GM21723 (cell line): Measurements from ENCODE around the gene TLK1.
"Not testable (repeated sequence)": the region's sequence is repeated elsewhere in the genome, so short reads cannot be mapped to it uniquely, and the experiment has no call there.

Source experiments
- ATAC-seq: cut with Tn5 transposase; IDR thresholded peaks from one replicate; pipeline ENCODE4 v1.9.1; 2021; ENCODE audit warnings: mild to moderate bottlenecking, moderate library complexity; ENCODE audit not compliant: unreplicated experiment

Gene TLK1

GRCh38 chr2:171086352-171087290 is 74.1 kb downstream of the TLK1 start:
- ATAC-seq: no peak

GRCh38 chr2:171084128-171084527 is 76.6 kb downstream of the TLK1 start:
- no peak for ATAC-seq

GRCh38 chr2:171083451-171083850 is 77.2 kb downstream of the TLK1 start:
- ATAC-seq: no peak

DNA sequence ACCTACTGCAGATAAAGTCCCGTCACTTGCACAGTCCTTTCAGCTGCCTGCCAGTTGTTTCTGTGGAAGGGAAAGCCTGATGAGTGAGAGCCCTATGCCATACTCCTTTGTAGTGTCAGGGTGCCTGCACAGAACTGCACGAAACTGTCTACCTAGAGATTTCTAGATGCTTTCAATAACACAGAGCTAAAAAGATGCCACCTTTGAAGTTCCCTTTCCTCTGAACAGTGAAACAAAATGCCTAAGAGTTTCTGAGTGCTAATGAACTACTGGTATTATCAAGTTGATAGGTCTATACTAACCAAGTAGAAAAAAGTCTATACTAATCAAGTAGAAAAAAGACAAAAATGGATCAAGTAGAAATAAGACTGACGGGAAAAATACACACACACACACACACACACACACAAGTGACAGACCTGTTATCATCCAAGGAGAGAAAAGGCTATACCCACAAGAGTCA is 79.0 kb downstream of the TLK1 start:
- ATAC-seq: no peak

GRCh38 chr2:171080607-171081006 is 80.1 kb downstream of the TLK1 start:
- no peak for ATAC-seq

GRCh38 chr2:171076422-171076821 is 84.3 kb downstream of the TLK1 start:
- ATAC-seq: not testable (repeated sequence)

DNA sequence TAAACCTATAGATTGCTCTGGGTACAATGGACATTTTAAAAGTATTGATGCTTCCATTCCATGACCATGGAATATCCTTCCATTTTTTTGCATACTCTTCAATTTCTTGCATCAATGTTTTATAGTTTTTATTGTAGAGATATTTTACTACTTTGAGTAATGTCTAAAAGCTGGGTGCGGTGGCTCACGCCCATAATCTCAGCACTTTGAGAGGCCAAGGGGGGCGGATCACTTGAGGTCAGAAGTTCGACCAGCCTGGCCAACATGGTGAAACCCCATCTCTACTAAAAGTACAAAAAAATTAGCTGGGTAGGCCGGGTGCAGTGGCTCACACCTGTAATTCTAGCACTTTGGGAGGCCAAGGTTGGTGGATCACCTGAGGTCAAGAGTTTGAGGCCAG is 88.5 kb downstream of the TLK1 start:
- no peak for ATAC-seq

DNA sequence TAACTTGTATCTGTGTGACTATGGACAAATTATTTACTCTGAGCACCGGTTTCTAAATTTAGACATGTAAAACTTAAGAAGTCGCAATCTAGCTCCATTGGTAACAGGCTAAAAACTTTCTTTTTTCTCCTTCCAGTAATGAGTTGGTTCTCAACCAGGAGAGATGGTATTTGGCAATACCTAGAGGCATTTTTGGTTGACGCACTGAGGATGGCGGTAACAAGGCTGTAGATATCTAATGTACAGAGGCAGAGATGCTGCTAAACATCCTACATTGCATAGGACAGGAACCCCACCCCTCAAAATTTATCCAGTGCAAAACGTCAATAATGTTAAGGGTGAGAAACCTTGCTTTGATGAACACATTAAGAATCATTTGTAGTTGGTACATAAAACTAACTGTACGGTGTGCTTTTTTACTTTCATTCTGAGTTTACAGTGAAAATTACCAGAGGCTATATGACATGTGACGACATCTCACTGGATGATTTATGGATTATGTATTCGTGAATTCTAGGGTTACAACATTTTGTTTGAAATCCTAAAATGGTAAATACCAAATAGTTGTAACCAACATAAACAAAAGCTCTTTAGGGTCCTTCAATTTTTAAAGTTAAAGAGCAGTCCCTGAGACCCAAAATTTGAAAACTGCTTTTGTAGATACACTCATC is 91.3 kb downstream of the TLK1 start:
- no peak for ATAC-seq

DNA sequence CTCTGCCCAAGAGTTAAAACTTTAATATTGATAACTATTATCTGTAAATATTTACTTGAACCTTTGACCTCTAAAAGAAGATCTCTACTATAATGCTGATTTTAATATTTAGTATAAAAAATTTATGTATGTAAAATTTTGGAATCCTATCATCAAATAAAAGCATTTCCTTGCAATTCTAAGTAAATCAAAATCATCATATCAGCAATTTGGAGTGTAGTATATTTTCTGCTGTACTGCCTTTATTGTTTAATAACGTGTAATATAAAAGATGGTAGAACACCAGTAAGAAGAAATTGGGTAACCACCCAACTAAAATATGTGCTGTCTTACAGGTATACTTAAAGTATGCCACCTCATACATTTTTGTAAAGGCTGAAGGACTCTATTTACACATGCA is 94.6 kb downstream of the TLK1 start:
- ATAC-seq: no peak

DNA sequence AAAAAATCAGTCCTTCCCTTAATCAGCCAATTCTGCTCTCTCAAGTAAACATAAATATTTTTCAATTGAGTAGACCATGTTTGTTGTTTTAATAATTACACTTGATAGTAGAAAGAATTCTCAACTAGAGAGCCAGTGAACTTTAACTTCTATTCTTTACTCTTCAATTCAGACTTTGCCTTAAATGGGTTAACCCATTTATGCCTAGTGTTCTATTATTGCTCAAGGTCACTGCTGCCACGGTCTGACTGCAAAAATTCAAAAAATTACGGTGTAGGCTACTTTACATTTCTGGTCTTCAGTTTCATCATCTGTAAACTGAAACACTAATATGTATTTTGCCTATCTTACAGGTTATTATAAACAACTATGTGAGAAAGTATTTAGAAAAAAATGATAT is 103.1 kb downstream of the TLK1 start:
- no peak for ATAC-seq

GRCh38 chr2:171056307-171056706 is 104.4 kb downstream of the TLK1 start:
- ATAC-seq: no peak

DNA sequence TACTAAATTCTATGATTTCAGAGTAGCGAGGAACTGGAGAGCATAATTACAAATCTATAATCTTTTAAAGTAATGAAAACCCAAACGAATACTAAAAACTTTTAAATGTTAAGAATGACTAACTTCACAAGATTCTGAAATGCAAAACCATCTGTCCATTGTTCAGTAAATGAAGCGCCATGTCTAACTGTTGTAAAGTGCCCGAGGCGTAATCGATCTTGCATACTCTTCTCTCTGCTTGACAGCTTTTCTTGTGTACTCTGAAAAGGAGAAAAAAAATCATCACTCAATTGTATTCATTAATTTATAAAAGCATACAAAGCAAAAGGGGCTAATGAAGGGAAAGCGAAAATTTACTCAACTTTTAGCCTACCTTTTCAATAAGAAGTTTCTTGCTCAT is 111.0 kb downstream of the TLK1 start:
- ATAC-seq: no peak

DNA sequence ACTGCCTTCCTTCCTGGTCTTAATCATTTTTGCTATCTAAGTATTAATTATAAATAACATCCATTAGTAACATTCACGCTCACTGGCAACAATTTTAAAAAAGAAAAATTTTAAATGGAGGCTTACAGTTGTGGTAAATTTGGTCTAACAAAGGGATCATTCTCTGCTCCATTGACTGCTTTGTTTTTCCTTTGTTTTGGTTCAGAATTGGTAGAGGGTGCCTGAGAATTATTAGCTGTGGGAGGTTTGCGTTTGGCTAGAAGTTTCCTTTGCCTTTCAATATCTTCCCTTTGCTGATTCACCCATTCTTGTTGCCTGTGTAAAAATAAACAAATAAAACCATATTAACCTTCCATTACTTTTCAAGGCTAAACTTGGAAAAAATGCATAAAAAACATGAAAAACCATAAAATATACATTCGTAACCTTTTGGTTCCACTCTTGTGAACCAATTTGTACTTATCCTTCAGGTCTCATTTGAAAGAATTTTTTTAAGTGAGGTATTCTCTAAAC is 114.6 kb downstream of the TLK1 start:
- no peak for ATAC-seq

DNA sequence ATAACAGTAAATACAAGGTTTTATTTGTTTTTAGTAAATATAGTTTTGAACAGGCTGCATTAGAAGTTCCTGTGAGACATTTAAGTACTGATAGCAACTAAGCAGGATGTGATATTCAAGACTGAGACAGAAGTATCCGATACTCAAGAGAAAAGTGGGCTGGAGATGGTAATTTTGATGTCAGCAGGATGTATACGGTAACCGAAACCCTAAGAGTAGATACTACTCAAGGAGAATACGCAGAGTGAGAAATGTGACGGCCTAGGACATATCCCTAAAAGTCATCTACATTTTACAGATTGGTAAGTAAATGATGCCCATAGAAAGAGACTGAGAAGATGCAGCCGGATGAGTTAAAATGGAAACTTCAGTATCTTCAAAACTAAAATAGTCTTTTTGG is 116.3 kb downstream of the TLK1 start:
- ATAC-seq: no peak

DNA sequence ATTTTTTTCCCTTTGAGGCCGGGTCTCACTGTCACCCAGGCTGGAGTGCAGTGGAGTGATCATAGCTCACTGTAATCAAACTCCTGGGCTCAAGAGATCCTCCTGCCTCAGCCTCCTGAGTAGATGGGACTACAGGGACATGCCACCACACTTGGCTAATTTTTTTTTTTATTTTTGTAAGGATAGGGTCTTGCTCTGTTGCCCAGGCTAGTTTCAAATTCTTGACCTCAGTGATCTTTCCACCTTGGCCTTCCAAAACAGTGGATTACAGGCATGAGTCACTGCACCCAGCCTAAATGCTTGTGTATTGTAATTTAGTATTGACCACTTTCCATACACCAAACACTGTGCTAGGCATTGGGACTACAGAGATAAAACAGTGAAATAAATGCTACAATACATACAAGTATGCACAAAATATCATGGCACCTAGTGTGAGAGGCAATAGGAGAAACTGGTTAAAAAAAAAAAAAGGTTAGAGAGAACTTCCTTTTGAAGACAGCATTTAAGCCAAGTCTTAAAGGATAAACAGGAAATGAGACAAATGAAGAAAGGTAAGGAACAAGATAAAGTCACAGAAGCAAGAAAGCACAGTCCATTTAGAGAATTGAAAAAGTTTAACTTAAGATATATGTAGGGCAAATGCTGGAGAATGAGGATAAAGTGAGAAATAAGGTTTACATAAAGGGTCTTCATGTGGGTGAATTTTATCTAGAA is 118.3 kb downstream of the TLK1 start:
- ATAC-seq: no peak

DNA sequence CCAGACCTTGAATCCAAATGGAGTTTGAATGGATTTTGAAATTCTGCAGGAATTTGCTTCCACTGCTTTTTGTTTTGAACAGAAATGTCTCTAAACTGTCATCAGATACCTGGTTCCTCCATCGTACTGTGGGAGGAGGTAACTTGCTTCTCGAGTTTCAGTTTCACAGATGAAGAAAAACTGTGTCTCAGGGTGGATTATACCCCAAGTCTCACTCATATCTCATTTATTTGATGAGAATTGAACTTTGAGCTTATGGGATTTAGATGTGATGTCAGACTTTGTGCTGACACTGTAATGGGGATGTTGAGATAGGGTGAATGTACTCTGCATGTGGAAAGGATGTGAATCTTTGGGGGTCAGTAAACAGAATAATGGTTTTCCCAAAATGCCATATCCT is 124.2 kb downstream of the TLK1 start:
- ATAC-seq: no peak

GRCh38 chr2:171034315-171034714 is 126.4 kb downstream of the TLK1 start:
- ATAC-seq: no peak

DNA sequence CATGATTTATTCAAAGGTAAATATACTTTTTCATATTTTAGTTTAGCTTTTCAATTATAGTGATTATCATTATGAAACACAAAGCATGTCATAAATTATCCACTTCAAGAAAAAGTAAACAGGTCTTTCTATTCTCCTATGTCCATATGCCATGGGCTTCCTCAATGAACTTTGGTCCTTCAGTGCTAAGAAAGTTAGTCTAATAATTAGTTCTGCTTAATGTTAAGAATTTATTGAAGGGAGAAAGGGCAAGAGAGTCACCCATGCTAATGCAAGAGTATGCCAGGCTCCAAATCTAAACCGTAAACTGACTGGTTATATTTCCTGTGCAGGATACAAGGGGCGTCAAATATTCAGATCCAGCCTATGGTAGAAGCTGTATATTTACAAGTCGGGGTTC is 135.5 kb downstream of the TLK1 start:
- no peak for ATAC-seq

GRCh38 chr2:171018522-171018921 is 142.2 kb downstream of the TLK1 start:
- no peak for ATAC-seq

DNA sequence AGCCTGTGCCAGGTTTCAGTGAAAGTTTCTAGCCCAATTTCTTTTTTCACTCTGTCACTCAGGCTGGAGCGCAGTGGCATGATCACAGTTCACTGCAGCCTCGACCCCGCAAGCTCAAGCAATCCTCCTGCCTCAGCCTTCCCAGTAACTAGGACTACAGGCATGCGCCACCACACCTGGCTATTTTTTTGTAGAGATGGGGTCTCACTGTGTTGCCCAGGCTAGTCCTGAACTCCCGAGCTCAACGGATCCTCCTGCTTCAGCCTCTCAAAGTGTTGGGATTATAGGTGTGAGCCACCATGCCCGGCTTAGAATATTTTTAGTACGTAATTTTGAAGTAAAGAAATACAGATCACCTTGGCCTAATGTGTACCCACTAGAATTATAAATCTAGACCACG is 144.6 kb downstream of the TLK1 start:
- no peak for ATAC-seq

DNA sequence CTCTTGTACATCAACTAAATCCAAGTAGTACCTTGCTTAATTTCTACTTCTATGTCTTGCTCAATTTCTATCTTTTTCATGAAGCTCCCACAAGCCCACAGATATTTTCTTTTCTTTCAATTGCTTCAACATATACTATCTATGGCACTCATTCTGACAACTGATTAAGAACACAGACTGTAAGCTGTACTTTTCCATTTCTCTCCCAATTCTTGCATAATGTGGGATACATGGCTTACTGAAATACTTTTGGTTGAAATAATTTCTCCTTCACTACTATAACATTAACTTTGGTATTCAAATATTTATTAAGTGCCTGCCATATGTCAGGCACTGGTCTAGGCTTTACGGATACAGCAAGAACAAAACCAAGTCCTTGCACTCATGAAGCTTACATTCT is 146.8 kb downstream of the TLK1 start:
- ATAC-seq: no peak
